HG03342 (cell line): ENCODE data around the gene DHDH.
"Not testable (repeated sequence)": the region's sequence is repeated elsewhere in the genome, so short reads cannot be mapped to it uniquely, and the experiment has no call there.

Experiments
- ATAC-seq: cut with Tn5 transposase; IDR thresholded peaks from one replicate; pipeline ENCODE4 v1.9.1; 2021; ENCODE audit warnings: mild to moderate bottlenecking, moderate library complexity; ENCODE audit not compliant: unreplicated experiment

Gene DHDH

DNA sequence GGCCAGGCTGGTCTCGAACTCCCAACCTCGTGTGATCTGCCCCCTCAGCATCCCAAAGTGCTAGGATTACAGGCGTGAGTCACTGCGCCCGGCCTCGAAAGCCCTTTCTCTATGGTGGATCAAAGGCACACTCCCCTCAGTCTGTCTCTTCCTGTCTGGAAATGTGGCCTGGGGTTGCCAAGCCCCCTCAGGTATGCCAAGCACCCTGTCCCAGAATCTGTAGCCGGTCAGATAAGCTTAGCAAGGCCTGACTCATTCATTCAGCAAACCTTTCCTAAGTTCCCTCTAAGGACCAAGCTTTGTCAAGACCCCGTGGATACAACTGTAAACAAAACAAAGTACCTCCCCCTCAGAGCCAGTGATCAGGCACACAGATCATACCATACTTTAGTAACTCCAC, 19.3 kb upstream of the DHDH start:
- ATAC-seq, result no peak

DNA sequence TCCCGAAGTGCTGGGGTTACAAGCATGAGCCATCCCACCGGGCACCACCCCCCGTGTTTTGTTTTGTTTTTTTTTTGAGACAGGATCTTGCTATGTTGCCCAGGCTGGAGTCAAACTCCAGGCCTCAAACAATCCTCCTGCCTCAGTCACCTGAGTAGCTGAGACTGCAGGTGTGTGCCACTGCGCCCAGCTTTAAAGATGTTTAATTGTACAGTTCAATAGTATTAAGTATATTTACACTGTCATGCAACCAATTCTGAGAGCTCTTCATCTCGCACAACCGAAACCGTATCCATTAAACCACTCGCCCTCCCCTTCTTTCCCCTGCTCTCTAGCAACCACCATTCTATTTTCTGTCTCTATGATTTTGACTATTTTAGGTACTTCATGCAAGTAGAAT, 17.7 kb upstream of the DHDH start:
- no peak for ATAC-seq

DNA sequence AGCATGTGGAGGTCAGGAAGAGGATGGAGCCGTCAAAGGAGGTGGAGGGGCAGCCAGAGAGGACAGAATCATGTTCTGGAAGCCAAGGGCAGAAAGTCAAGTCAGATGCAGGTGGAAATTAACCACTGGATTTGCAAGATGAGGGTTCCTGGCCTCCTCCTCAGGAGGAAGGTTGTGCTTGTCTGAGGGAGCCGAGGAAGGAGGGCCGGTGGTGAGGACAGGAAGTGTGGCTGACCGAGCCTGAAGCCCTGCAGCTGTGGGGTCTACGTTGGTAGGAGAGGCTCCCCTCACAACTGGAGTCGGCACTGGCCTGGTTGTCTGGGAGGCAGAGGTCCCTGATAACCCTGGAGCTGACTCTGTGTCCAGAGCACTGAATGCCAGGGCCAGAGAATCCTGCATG, 15.4 kb upstream of the DHDH start:
- no peak for ATAC-seq

DNA sequence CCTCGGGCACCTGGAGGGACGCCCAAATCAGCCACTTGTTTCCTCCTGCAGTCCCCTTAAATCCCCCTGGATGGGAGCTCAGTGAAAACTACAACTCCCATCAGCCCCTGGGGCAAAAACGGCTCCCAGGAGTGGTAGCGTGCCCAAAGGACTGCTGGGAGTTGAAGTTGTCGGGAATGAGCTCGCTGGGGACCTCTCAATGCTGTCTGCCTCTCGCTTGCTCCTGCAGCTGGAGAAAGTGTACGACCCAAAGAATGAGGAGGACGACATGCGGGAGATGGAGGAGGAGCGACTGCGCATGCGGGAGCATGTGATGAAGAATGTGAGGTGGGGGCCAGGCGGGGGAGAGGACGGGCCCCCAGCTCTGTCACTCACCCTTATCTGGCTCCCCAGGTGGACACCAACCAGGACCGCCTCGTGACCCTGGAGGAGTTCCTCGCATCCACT, 14.7 kb upstream of the DHDH start:
- ATAC-seq, result no peak

DNA sequence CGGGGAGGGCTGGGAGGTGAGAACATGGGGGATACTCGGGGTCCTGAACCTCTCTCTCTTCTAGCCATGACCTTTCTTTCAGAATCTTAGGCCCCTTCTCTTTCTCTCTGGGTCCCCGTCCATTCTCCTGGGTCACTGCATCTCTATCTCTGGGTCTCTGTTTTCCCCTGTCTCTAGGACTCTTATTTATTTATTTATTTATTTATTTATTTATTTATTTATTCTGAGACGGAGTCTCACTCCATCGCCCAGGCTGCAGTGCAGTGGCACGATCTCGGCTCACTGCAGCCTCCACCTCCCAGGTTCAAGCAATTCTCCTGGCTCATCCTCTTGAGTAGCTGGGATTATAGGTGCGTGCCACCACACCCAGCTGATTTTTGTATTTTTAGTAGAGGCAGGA, 14.2 kb upstream of the DHDH start:
- not testable (repeated sequence) for ATAC-seq

DNA sequence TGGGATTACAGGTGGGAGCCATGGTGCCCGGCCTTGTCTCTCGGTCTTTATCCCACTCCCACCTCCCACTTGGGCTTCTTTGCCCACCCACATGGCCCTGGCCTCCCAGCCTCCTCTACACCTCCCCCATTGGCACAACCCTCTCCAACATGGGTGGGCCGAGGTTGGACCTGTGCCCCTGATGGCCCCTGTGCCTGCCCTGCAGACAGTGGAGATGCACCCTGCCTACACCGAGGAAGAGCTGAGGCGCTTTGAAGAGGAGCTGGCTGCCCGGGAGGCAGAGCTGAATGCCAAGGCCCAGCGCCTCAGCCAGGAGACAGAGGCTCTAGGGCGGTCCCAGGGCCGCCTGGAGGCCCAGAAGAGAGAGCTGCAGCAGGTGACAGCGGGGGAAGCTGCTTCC, 12.6 kb upstream of the DHDH start:
- ATAC-seq, result no peak

DNA sequence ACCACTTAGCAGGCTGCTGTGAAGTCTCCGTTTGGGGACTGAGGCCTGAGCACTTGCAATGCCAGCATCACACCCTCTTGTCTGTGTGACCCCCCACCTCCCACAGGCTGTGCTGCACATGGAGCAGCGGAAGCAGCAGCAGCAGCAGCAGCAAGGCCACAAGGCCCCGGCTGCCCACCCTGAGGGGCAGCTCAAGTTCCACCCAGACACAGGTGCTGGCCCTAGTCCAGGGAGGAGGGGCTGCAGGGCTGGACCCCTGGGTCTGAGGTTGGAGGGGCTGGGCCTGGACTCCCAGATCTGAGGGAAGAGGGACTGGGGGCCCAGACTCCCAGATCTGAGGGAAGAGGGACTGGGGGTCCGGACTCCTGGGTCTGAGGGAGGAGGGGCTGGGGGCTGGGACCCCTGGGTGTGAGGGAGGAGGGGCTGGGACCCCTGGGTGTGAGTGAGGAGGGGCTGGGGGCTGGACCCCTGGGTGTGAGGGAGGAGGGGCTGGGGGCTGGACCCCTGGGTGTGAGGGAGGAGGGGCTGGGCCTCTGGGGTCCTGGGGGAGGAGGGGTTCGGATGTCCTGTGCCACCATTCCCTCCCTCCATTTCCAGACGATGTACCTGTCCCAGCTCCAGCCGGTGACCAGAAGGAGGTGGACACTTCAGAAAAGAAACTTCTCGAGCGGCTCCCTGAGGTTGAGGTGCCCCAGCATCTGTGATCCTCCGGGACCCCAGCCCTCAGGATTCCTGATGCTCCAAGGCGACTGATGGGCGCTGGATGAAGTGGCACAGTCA, 11.6 kb upstream of the DHDH start:
- no peak for ATAC-seq

DNA sequence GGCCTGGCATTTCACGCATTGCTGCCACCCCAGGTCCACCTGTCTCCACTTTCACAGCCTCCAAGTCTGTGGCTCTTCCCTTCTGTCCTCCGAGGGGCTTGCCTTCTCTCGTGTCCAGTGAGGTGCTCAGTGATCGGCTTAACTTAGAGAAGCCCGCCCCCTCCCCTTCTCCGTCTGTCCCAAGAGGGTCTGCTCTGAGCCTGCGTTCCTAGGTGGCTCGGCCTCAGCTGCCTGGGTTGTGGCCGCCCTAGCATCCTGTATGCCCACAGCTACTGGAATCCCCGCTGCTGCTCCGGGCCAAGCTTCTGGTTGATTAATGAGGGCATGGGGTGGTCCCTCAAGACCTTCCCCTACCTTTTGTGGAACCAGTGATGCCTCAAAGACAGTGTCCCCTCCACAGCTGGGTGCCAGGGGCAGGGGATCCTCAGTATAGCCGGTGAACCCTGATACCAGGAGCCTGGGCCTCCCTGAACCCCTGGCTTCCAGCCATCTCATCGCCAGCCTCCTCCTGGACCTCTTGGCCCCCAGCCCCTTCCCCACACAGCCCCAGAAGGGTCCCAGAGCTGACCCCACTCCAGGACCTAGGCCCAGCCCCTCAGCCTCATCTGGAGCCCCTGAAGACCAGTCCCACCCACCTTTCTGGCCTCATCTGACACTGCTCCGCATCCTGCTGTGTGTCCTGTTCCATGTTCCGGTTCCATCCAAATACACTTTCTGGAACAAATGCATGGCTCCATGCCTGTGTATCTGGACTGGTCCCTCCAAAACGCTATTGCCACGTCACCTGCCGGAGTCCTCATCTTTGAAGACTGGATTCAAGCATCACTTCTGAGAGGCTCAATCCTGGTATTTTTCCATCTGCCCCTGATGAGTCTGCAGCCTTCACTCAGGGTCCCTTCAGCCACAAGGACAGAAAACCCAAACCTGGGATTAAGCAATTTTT, 10.7 kb upstream of the DHDH start:
- no peak for ATAC-seq

DNA sequence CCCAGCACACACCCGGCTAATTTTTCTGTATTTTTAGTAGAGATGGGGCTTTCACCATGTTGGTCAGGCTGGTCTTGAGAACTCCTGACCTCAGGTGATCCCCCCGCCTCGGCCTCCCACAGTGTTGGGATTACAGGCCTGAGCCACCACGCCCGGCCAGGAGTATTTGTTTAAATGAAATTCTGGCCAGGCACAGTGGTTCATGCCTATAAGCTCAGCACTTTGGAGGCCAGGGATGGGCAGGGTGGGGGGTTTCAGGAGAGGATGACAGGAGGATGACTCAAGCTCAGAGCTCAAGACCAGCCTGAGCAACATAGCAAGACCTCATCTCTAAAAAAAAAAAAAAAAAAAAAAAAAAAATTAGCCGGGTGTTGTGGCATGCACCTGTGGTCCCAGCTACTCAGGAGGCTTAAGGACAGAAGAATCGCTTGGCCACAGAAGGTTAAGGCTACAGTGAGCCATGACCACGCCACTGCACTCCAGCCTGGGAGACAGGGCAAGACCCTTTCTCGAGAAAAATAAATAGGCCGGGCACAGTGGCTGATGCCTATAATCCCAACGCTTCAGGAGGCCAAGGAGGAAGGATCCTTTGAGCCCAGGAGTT, 8.2 kb upstream of the DHDH start:
- ATAC-seq, result no peak

DNA sequence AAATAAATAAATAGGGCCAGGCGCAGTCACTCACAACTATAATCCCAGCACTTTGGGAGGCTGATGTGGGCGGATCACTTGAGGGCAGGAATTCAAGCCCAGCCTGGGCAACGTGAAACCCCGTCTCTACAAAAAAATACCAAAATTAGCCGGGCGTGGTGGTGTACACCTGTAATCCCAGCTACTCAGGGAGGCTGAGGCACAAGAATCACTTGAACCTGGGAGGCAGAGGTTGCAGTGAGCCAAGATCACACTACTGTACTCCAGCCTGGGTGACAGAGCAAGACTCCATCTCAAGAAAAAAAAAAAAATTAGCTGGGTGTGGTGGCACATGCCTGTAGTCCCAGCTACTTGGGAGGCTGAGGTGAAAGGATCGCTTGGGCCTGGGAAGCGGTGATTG, 7.6 kb upstream of the DHDH start:
- ATAC-seq, result not testable (repeated sequence)

DNA sequence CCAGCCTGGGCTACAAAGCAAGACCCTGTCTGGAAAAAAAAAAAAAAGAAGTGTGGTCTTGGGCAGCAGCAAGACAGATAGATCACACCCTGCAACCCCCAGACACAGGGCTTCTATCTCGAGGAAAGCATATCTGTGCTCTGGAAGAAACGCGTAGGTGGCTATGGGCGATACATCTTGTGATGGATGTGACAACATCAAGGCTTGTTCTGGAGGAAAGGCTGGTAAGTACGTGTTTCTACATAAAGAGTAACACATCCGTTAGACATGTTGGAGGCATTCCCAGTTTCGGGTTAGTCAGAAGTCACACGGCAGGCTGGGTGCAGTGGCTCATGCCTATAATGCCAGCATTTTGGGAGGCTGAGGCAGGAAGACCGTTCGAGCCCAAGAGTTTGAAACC, 6.6 kb upstream of the DHDH start:
- ATAC-seq, result no peak

DNA sequence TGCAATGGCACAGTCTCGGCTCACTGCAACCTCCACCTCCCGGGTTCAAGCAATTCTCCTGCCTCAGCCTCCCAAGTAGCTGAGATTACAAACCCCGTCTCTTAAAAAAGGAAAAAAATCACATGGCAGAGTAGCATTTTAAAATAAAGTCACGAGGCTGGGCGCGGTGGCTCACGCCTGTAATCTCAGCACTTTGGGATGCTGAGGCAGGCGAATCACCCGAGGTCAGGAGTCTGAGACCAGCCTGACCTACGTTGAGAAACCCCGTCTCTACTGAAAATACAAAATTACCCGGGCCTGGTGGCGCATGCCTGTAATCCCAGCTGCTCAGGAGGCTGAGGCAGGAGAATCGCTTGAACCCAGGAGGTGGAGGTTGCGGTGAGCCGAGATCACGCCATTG, 5.8 kb upstream of the DHDH start:
- not testable (repeated sequence) for ATAC-seq

DNA sequence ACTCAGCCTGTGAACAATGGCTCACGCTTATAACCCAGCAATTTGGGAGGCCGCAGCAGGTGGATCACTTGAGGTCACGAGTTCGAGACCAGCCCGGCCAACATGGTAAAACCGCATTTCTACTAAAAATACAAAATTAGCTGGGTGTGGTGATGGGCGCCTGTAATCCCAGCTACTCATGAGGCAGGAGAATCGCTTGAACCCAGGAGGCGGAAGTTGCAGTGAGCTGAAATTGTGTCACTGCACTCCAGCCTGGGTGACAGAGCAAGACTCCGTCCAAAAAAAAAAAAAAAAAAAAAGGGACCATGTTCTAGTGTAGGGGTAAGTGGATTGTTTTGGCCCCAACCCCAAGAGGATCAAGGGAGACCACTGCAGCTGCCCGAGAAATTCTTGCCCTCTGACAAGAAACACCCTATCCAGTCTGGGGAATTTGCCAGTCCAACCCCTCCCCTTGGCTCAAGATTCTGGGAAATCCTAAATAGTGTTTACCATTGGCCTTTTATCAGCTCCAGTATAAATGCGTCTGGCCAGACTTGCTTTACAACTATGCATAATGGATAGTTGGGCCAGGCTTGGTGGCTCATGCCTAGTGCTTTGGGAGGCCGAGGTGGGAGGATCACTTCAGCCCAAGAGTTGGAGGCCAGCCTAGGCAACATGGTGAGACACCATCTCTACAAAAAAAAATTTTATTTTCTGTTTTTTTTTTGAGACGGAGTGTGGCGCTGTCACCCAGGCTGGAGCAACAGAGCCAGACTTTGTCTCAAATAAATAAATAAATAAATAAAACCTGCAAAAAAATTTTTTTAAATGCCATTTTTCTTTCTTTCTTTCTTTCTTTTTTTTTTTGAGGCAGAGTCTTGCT, 5.1 kb upstream of the DHDH start:
- ATAC-seq, result no peak

DNA sequence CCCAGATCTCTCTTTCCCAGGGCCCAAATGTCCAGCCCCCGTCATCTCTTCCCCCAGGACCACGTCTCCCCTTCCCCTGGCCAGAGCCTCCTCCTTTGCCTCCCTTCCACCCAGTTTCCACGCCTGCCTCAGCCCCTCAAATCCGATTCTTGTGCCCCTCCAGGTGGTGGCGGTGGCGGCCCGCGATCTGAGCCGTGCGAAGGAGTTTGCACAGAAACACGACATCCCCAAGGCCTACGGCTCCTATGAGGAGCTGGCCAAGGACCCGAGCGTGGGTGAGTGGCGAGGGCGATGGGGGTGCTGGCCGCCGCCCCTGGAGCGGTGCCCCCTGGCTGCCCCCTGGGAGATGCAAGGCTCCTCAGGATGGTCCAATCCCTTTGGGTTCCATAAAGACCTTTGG, 1.3 kb downstream of the DHDH start:
- ATAC-seq, result no peak

DNA sequence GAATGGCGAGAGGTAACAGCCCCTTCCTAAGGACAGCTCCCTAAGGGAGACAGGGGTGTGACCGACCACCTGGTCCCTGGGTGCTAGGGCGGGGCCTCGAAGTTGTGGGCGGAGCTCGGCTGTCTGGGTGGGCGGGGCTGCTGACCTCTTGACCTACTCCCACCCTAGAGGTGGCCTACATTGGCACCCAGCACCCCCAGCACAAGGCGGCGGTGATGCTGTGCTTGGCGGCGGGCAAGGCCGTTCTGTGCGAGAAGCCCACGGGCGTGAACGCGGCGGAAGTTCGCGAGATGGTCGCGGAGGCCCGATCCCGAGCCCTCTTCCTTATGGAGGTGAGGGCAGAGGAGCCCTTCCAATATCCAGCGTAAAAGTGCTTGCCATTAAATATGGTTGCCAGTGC, 2.4 kb downstream of the DHDH start:
- ATAC-seq, result no peak

DNA sequence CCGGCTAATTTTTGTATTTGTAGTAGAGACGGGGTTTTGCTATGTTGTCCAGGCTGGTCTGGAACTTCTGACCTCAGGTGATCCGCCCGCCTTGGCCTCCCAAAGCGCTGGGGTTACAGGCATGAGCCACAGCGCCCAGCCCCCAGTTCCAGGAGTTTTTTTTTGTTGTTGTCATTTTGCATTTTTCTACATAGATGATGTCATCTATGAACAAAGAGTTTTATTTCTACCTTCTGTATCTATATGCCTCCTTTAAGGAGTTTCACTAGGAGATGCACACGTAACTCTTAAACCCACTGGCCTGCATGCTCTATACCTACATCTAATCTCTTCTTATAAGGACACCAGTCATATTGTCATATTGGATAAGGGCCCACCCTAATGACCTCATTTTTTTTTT, 4.8 kb downstream of the DHDH start:
- ATAC-seq, result no peak

DNA sequence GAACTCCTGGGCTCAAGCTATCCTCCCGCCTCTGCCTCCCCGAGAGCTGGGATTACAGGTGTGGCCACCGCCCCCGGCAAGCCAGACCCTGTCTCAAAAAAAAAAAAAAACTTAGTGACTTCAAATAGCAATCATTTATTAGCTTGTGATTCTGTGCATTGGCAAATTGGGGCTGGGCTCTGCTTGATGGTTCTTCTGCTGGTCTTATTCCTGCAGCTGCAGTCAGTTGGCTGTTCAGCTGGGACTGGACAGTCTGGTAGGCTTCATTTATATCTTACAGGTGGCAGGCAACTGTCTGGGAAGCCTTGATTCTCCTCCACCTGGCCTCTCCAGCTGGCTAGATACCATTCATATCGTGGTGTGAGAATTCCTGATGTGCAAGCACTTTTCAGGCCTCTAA, 7.4 kb downstream of the DHDH start:
- ATAC-seq, result no peak

DNA sequence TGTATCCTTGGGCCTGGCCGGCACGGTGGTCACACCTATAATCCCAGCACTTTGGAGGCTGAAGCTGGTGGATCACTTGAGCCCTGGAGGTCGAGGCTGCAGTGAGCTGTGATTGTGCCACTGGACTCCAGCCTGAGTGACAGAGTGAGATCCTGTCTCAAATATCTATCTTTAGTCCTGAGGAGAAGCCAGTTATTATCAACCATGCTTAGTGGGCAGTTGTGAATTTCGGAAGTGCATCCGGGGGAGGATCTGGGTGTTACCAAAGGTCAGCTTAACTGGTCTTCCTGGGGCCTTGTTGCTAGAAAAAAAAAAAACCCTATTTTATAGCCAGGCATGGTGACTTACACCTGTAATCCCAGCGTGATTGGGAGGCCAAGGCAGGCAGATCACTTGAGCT, 9.6 kb downstream of the DHDH start:
- no peak for ATAC-seq

DNA sequence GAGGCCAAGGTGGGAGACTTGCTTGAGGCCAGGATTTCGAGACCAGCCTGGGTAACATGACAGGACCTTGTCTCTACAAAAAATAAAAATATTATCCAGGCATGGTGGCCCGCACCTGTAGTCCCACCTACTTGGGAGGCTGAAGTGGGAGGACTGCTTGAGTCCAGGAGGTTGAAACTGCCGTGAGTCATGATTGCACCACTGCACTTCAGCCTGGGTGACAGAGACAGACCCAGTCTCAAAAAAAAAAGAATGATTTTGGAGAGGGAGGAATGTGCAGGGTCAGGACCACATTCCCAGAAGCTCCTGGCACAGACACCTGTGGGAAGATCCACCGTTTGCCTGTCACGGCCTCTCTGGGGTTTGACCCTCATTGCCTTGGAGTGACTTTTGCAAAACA, 11.9 kb downstream of the DHDH start:
- ATAC-seq, result no peak

DNA sequence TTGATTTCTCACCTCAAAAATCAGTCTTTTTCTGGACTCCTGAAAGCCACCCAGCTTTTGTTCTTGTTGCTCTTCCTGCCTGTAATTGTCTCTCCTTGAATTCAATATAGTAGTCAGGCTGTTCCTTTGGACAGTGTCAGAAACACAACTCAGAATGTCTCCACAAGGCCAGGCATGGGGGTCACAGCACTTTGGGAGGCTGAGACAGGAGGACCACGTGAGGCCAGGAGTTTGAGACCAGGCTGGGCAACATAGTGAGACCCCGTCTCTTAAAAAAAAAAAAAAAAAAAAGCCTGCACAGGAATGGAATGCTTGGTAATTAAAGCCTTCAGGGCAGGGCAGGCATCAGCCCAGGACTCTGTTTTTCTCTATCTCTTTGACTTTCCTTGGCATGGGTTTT, 12.3 kb downstream of the DHDH start:
- ATAC-seq, result no peak
